Measurements from ENCODE around the gene TPM1.

GRCh38 chr15:63027646-63028045 lies 14.9 kb upstream of the TPM1 start:
- TF ChIP-seq CTCF (IDR thresholded peaks at IDR 0.05) (no peak), EZH2 (IDR thresholded peaks at IDR 0.05; ENCODE audit: borderline replicate concordance, insufficient read depth, low read depth, low read length, poor library complexity, severe bottlenecking) (no peak)

Measured in B cell (primary cell).